Measurements from ENCODE around the gene TMEM245.

- TF ChIP-seq, protein P1, sequence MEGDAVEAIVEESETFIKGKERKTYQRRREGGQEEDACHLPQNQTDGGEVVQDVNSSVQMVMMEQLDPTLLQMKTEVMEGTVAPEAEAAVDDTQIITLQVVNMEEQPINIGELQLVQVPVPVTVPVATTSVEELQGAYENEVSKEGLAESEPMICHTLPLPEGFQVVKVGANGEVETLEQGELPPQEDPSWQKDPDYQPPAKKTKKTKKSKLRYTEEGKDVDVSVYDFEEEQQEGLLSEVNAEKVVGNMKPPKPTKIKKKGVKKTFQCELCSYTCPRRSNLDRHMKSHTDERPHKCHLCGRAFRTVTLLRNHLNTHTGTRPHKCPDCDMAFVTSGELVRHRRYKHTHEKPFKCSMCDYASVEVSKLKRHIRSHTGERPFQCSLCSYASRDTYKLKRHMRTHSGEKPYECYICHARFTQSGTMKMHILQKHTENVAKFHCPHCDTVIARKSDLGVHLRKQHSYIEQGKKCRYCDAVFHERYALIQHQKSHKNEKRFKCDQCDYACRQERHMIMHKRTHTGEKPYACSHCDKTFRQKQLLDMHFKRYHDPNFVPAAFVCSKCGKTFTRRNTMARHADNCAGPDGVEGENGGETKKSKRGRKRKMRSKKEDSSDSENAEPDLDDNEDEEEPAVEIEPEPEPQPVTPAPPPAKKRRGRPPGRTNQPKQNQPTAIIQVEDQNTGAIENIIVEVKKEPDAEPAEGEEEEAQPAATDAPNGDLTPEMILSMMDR (IDR thresholded peaks at IDR 0.05), result no peak
- TF ChIP-seq POLR2A (IDR thresholded peaks at IDR 0.05), result peak; percentile 33
Measured at GRCh38 chr9:109012876-109013678, 106.7 kb downstream of the TMEM245 start, which contains the start of gene CTNNAL1.

Data from testis (tissue), 2 donors.